ENCODE data around the gene NRP2. TPM values are rescaled to one million over a fixed set of nuclear protein-coding genes. Genes with fewer than 3 reads are reported as not detected.
A peak's percentile ranks its signal among the peaks of the same experiment; 100 is the strongest.

NRP2 gene
- total RNA-seq, 4 donors from 2014 or later: 35.1 to 146 (median 63.9) TPM

GRCh38 chr2:205686783-205687640, 4.7 kb downstream of the NRP2 start:
- TF ChIP-seq POLR2AphosphoS5 (IDR thresholded peaks at IDR 0.05): no peak
- TF ChIP-seq CTCF (IDR thresholded peaks at IDR 0.05): no peak
- no peak for TF ChIP-seq POLR2A (IDR thresholded peaks at IDR 0.05)
- no peak for TF ChIP-seq EP300 (IDR thresholded peaks at IDR 0.05; ENCODE audit: low read depth)
- no peaks in the 10 kb centered on the region for H3K9me3 ChIP-seq
- peaks cover 5 to 68% (median 11%) of the 10 kb centered on the region in 4 donors for H3K4me1 ChIP-seq
- peak overlapping the region; percentile 57 to 69 (median 58) for H3K4me3 ChIP-seq
- in situ Hi-C loops (cut with MboI; ENCODE audit: low pct_ligation_motif_present in 1 of 4, low pct_unique_long_range_greater_than_20kb in 1 of 4, low sequenced_read_pairs in 3 of 4) (no loop called here), intact Hi-C loops (cut with DNase I; ENCODE audit: low total_unique reads) (loop anchor here (2.0 to 10.0 kb wide), 3 partner anchors 48 to 200 kb away; no protein-coding TSS in a partner anchor)
- no peak for DNase-seq
- no peaks in the 10 kb centered on the region for H3K36me3 ChIP-seq
- H3K27me3 ChIP-seq: peaks cover 54% of the 10 kb centered on the region
- peak overlapping the region; percentile 82 to 95 (median 88) for H3K27ac ChIP-seq
- WGBS, 2 donors (ENCODE audit: low coverage in 1 of 2): 71 to 80% methylated on average over 1 to 28 of the region's 28 CpGs

GRCh38 chr2:205687641-205687956, 5.3 kb downstream of the NRP2 start:
- no peak for TF ChIP-seq POLR2A (IDR thresholded peaks at IDR 0.05)
- Histone ChIP-seq H3K4me1 (peaks cover 5 to 71% (median 14%) of the 10 kb centered on the region in 4 donors), H3K27me3 (peaks cover 49% of the 10 kb centered on the region), H3K4me3 (peak overlapping the region in 1 of 4 donors; percentile 57), H3K36me3 (no peaks in the 10 kb centered on the region), H3K9me3 (no peaks in the 10 kb centered on the region), H3K27ac (peak overlapping the region; percentile 82 to 95 (median 88))
- in situ Hi-C loops (cut with MboI; ENCODE audit: low pct_ligation_motif_present in 1 of 4, low pct_unique_long_range_greater_than_20kb in 1 of 4, low sequenced_read_pairs in 3 of 4) (no loop called here), intact Hi-C loops (cut with DNase I; ENCODE audit: low total_unique reads) (loop anchor here (2.0 to 10.0 kb wide), 3 partner anchors 47 to 199 kb away; no protein-coding TSS in a partner anchor)
- WGBS, 2 donors (ENCODE audit: low coverage in 1 of 2): 70% methylated on average over 3 of the region's 3 CpGs; no CpG with 5 or more reads in 1 of the 2 donors
- no peak for DNase-seq

GRCh38 chr2:205688417-205689200, 6.3 kb downstream of the NRP2 start:
- Histone ChIP-seq H3K27ac (peak overlapping the region; percentile 82 to 95 (median 88)), H3K4me3 (peak overlapping the region in 1 of 4 donors; percentile 3), H3K9me3 (no peaks in the 10 kb centered on the region), H3K36me3 (no peaks in the 10 kb centered on the region), H3K4me1 (peaks cover 8 to 75% (median 17%) of the 10 kb centered on the region in 4 donors), H3K27me3 (peaks cover 39% of the 10 kb centered on the region)
- TF ChIP-seq CTCF (IDR thresholded peaks at IDR 0.05) (no peak), POLR2A (IDR thresholded peaks at IDR 0.05) (no peak), POLR2AphosphoS5 (IDR thresholded peaks at IDR 0.05) (no peak), EP300 (IDR thresholded peaks at IDR 0.05; ENCODE audit: low read depth) (no peak)
- WGBS, 2 donors (ENCODE audit: low coverage in 1 of 2): 50 to 69% methylated on average over 4 of the region's 4 CpGs
- intact Hi-C loops (cut with DNase I; ENCODE audit: low total_unique reads) (loop anchor here (10.0 kb wide), 2 partner anchors 46 to 76 kb away; no protein-coding TSS in a partner anchor), in situ Hi-C loops (cut with MboI; ENCODE audit: low pct_ligation_motif_present in 1 of 4, low pct_unique_long_range_greater_than_20kb in 1 of 4, low sequenced_read_pairs in 3 of 4) (no loop called here)
- no peak for DNase-seq

- Histone ChIP-seq H3K27me3 (peaks cover 27% of the 10 kb centered on the region), H3K27ac (peak overlapping the region; percentile 82 to 95 (median 88)), H3K4me1 (peaks cover 8 to 84% (median 22%) of the 10 kb centered on the region in 4 donors), H3K4me3 (no peak overlapping the region), H3K9me3 (no peaks in the 10 kb centered on the region), H3K36me3 (no peaks in the 10 kb centered on the region)
- in situ Hi-C loops (cut with MboI; ENCODE audit: low pct_ligation_motif_present in 1 of 4, low pct_unique_long_range_greater_than_20kb in 1 of 4, low sequenced_read_pairs in 3 of 4): no loop called here
- TF ChIP-seq CTCF (IDR thresholded peaks at IDR 0.05) (no peak), EP300 (IDR thresholded peaks at IDR 0.05; ENCODE audit: low read depth) (no peak), POLR2A (IDR thresholded peaks at IDR 0.05) (no peak), POLR2AphosphoS5 (IDR thresholded peaks at IDR 0.05) (no peak)
- WGBS, 2 donors (ENCODE audit: low coverage in 1 of 2): 84% methylated on average over 9 of the region's 9 CpGs; no CpG with 5 or more reads in 1 of the 2 donors
- intact Hi-C loops (cut with DNase I; ENCODE audit: low total_unique reads): loop anchor here (10.0 kb wide), 2 partner anchors 45 to 75 kb away; no protein-coding TSS in a partner anchor
- no peak for DNase-seq
These were observed 7.5 kb downstream of the NRP2 start for GRCh38 chr2:205689820-205690219.

Measured in transverse colon (tissue), 4 donors.